ENCODE results near the gene VTA1.
A peak's percentile ranks its signal among the peaks of the same experiment; 100 is the strongest.
"Not testable (repeated sequence)": the region's sequence is repeated elsewhere in the genome, so short reads cannot be mapped to it uniquely, and the experiment has no call there.

VTA1 gene

DNA sequence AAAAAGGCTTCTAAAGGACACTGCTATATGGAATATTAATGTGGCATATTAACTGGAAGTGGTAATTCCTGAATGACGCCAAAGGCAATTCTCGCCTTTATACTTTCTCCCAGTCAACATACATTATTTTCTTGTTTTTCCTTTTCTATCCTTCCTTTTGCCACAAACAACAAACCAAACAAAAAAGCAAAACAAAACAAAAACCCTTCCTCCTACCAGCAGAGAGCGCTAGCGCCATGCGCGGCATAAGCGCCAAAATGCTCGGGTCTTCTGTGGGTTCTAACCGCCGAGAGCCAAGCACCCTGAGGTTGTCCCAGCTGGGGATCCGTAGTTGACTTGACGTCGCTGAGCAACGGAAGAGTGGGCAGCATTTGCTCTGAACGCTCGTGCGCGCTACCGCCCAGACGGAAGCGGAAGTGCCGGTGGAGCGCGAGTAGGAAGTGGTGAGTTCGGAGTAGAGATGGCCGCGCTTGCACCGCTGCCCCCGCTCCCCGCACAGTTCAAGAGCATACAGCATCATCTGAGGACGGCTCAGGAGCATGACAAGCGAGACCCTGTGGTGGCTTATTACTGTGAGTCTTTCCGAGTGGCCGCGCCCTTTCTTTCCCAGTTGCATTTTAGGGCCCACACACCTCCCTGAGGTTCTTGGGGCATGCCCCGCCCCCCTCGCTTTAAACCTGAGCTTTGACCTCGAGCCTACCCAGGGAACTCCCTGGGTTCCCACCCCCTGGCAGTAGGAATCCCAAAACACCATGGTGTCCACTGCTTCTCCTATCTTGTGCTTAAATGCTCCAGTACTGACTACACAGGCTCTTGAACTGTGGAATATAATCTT lies at the start of gene VTA1, which contains the start of gene NMBR:
Gene VTA1 (plus strand): TSS at position 436 of the 835 bp plus-strand sequence. CDS start 25 bp downstream, at position 461.
Gene NMBR (minus strand): TSS at position 295 of the 835 bp plus-strand sequence. CDS start 58,464 bp downstream, outside the sequence.
- DNase-seq = peak; percentile 99

GRCh38 chr6:142104820-142105219 lies 42.2 kb upstream of the VTA1 start:
- not testable (repeated sequence) for DNase-seq

GRCh38 chr6:142110820-142111219 lies 36.2 kb upstream of the VTA1 start:
- not testable (repeated sequence) for DNase-seq

DNA sequence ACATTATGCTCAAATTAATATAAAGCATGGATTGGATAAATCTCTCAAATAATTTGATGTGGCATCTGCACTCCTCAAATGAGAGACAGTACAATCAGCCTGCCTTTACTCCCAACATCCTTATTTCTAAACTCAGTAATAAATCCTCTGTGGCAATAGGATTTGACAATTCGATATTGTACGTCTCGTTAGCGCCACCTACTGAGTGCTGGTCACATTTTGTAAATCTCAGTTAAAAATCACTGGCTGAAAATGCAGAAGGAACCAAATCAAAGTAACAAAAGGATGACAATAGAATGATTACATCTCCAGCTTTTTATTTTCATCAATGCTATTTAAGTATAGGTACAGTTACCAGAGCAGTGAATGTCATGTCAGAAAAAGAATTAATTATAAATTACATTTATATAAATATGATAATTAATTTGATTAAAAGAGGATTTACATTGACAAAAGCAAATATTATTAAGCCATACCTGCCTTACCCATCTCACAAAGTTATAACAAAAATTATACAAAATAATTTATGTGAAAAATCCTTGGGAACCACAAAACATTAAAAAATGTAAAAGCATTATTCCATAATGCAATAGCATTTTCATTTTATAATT lies 34.5 kb upstream of the VTA1 start:
- peak; percentile 72 for DNase-seq

DNA sequence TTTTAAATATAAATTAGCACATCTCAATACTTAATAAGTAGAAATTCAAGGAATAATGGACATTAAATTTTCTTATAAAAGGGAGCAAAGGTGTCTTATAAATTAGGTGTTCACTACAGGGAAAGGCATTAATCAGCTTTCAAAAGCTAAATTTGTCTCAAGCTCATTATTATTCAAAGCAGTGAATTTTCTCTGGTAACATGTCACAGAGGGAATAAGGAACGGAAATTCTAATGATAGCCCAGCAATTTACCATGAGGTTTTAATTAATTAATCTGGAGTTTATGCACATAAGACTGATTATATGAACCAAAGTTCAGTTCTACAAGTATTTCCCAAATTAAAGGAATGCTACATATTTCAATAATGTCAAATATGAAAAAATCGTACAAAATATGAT lies 29.7 kb upstream of the VTA1 start:
- no peak for DNase-seq

GRCh38 chr6:142118328-142118727 lies 28.7 kb upstream of the VTA1 start:
- no peak for DNase-seq

- DNase-seq = peak; percentile 6
These were observed 28.1 kb upstream of the VTA1 start for GRCh38 chr6:142118925-142119324.

DNA sequence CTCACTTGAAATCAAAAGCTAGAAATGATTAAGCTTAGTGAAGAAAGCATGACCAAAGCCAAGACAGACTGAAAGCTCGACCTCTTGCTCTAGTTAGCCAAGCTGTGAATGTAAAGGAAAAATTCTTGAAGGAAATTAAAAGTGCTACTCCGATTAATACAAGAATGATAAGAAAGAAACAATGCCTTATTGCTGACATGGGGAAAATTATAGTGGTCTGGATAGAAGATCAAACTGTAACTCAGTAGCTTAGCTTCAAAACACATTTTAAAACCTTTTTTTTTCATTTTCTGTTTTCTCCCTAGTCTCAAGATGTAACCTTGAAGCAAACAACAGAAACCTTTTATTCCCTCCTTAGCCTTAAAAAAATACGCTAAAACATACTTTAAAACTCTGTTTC lies 25.7 kb upstream of the VTA1 start:
- DNase-seq = no peak

- no peak for DNase-seq
These were observed 16.2 kb upstream of the VTA1 start for GRCh38 chr6:142130814-142131213.

DNA sequence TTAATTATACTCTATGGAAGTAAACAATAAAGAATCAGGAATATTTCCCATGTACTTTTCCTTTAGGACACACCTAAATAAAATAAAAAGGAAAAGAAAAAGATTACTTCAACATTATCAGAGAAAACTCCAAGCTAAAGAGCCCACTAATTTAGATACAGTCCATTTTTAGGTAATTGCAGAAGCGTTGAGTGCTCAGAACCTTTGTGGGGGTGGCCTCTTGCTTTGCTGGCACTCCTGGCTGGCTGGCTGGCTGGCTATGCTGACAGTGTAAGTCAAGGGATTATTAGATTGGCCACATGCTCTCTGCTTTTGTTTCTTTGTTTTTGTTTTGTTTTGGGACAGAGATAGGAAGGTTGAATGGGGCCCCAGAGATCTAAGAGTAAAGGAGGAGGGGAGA lies 14.4 kb upstream of the VTA1 start, which contains the start of gene GJE1:
Gene GJE1 (plus strand): TSS at position 301 of the 400 bp plus-strand sequence. CDS start 234 bp downstream, outside the sequence.
- DNase-seq = no peak

- DNase-seq = no peak
These were observed 8.2 kb upstream of the VTA1 start for GRCh38 chr6:142138876-142139275.

DNA sequence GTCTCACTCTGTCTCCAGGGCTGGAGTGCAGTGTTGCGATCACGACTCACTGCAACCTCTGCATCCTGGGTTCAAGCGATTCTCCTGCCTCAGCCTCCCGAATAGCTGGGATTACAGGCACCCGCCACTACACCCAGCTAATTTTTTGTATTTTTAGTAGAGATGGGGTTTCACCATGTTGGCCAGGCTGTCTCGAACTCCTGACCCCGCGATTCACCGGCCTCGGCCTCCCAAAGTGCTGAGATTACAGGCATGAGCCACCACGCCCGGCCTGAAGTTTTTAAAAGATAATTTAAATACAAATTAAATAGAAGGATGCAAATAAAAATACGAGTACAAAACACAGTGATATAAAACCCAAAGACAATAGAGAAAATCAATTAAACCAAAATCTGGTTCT lies 5.5 kb upstream of the VTA1 start:
- DNase-seq = not testable (repeated sequence)

DNA sequence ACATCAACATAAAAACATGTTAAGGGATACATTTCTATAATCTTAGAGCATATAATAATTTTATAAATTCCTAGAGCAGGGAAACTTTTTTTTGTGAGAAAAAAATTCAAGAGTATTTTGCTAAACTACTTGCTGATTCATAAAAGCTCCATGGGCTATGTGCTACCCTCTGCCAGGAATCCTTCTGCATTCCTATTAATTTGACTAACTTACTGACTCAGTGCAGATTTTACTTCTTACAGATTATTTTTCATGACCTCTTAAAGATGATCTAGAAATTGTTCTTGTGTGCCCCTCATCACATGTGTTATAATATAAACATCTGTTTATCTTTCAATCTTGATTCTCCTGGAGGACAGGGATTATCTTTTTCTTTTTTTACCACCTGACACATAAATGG lies 5.7 kb downstream of the VTA1 start:
- peak; percentile 85 for DNase-seq

- no peak for DNase-seq
These were observed 6.1 kb downstream of the VTA1 start for GRCh38 chr6:142153196-142153595.

- no peak for DNase-seq
These were observed 7.3 kb downstream of the VTA1 start for GRCh38 chr6:142154336-142154735.

- DNase-seq = no peak
These were observed 8.0 kb downstream of the VTA1 start for GRCh38 chr6:142155091-142155490.

DNA sequence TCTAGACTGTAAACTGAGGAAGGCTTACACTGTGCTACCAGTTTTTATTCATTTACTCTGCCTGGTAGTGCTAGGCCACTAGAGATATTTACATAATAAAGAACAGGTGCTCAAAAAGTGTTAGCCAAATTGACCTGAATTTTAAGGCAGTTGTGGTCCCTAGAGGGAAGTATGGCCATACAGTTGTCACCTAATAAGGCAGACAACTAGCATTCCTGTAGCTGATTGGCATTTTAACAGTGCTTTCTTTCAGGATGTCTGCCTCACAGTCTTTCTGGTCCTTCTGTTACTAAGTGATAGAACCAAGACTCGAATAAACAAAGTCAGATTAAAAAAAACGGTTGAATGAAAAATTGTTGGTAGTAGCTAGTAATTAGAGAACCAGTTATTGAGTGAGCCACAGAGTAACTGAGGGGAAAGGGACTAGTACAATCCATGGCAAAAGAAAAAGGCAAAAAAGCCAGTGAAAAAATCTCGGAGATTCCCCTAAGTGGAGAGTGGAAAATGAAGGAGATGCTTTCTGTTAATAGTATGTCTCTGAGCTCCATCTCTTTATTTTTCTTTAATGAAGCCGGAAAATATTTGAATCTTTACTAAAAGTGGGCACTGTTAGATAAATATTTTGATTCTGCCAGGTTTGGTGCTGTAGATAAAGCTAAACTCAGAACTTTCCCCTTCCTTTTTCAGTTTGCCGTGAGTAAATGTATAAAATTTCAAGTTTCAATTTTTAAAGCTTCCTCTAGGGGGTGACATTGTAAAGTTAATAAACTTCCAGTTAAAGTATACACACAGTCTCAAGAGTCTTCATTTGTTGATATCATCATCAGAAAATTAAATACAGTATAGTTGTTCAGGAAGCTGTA lies 9.1 kb downstream of the VTA1 start:
- DNase-seq = peak; percentile 37

- not testable (repeated sequence) for DNase-seq
These were observed 9.7 kb downstream of the VTA1 start for GRCh38 chr6:142156758-142157068.

DNA sequence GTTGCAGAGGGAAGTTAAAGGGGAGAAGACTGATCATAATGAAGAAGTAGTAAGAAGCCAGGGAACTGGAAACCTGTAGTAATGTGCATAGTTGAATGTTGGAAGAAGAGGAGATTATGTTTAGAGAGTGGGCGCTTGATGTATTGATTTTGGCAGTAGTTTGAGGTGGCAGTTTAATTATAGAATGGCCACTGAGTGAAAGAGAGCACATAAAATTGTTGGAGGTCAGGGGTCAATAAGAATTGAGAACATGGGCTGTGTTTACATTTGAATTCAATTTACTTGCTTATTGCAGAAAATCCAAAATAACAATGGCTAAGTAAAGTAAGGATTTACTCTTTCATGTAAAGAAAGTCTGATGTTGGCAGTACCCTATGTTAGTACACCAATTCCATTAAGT lies 15.7 kb downstream of the VTA1 start:
- DNase-seq = no peak

GRCh38 chr6:142165227-142165626 lies 18.2 kb downstream of the VTA1 start:
- no peak for DNase-seq

GRCh38 chr6:142167071-142167470 lies 20.0 kb downstream of the VTA1 start:
- DNase-seq = no peak

DNA sequence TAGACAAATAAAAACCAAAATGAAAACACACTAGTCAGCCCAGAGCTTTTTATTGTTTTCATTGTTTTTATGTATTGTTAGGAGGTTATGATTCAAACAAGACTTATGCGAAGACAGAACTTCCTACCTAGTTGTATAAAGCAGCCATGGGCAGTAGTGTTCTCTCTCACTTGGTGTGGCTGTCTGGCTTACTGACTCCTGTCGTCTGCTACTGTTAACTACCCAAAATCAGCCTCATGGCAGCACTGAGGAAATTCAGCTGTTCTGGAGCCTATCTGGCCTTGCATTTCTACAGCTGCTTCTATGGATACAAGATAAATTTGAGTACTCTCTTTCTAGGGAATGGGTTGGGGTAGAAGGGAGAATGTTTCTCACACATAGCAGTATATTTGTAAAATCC lies 20.4 kb downstream of the VTA1 start:
- DNase-seq = no peak

DNA sequence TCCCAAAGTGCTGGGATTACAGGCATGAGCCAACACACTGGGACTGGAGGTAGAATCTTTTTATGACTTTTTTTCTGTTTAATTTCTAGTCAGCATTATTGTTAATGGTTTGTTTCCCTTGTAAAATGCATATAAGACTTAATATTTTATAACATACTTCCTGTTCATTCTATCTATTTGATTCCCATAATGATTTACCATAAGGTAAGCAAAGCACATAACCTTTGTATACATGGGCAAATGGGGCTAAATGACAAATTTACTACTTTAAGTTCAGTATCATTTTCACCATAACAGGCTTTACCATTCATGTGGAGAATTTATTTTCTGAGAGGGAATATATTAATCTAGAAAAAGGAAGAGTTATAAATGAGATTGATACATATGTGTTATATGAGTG lies 24.3 kb downstream of the VTA1 start:
- no peak for DNase-seq

Measured in EL (cell line).